Muscle layer of duodenum (tissue), 2 donors: Measurements from ENCODE around the gene DOK7.

Experiments used
- H3K27ac ChIP-seq: one replicate; pipeline ENCODE4 v1.7.0; 2013; ENCODE audit warnings: mild to moderate bottlenecking, low read length
- H3K27me3 ChIP-seq: one replicate; pipeline ENCODE4 v1.7.0; 2013; ENCODE audit warnings: low read depth, mild to moderate bottlenecking, control low read depth, low read length
- H3K36me3 ChIP-seq, 2 donors: one replicate each; pipeline ENCODE4 v1.7.0; 2013; ENCODE audit warnings: low read length in 2 of 2, control low read depth in 1 of 2, mild to moderate bottlenecking in 1 of 2; ENCODE audit not compliant: insufficient read depth in 2 of 2, control insufficient read depth in 1 of 2
- H3K4me1 ChIP-seq, 2 donors: one replicate each; pipeline ENCODE4 v1.7.0; 2013; ENCODE audit warnings: low read length in 2 of 2, mild to moderate bottlenecking in 2 of 2, control low read depth in 1 of 2, moderate library complexity in 1 of 2; ENCODE audit not compliant: insufficient read depth in 2 of 2, control insufficient read depth in 1 of 2
- H3K4me3 ChIP-seq, 2 donors: one replicate each; pipeline ENCODE4 v1.7.0; 2013; ENCODE audit warnings: low read length in 2 of 2, low read depth in 1 of 2, mild to moderate bottlenecking in 1 of 2
- H3K9me3 ChIP-seq, 2 donors: one replicate each; pipeline ENCODE4 v1.7.0; 2013; ENCODE audit warnings: low read length in 2 of 2, control low read depth in 1 of 2, mild to moderate bottlenecking in 1 of 2; ENCODE audit not compliant: control insufficient read depth in 1 of 2
- donor health status: healthy.

Gene DOK7

GRCh38 chr4:3481113-3481531, 18.0 kb downstream of the DOK7 start:
- Histone ChIP-seq H3K9me3 (no peaks in the 10 kb centered on the region), H3K36me3 (no peaks in the 10 kb centered on the region), H3K27me3 (peaks cover 5% of the 10 kb centered on the region), H3K27ac (no peak overlapping the region), H3K4me3 (no peak overlapping the region), H3K4me1 (peaks cover 0 to 8% of the 10 kb centered on the region in 2 donors)

GRCh38 chr4:3481783-3482393, 18.8 kb downstream of the DOK7 start:
- Histone ChIP-seq H3K4me1 (peaks cover 0 to 8% of the 10 kb centered on the region in 2 donors), H3K4me3 (no peak overlapping the region), H3K27me3 (peaks cover 5% of the 10 kb centered on the region), H3K9me3 (no peaks in the 10 kb centered on the region), H3K27ac (no peak overlapping the region), H3K36me3 (no peaks in the 10 kb centered on the region)

- H3K27ac ChIP-seq: no peak overlapping the region
- H3K4me3 ChIP-seq: no peak overlapping the region
- H3K4me1 ChIP-seq: peaks cover 0 to 8% of the 10 kb centered on the region in 2 donors
- no peaks in the 10 kb centered on the region for H3K36me3 ChIP-seq
- H3K9me3 ChIP-seq: no peaks in the 10 kb centered on the region
- peaks cover 5% of the 10 kb centered on the region for H3K27me3 ChIP-seq
These were observed 19.6 kb downstream of the DOK7 start for GRCh38 chr4:3482707-3483106.

- Histone ChIP-seq H3K4me1 (peaks cover 0 to 8% of the 10 kb centered on the region in 2 donors), H3K27ac (no peak overlapping the region), H3K36me3 (no peaks in the 10 kb centered on the region), H3K27me3 (peaks cover 5% of the 10 kb centered on the region), H3K4me3 (no peak overlapping the region), H3K9me3 (no peaks in the 10 kb centered on the region)
These were observed 20.4 kb downstream of the DOK7 start for GRCh38 chr4:3483471-3483921.

- Histone ChIP-seq H3K4me3 (no peak overlapping the region), H3K9me3 (no peaks in the 10 kb centered on the region), H3K4me1 (peaks cover 0 to 8% of the 10 kb centered on the region in 2 donors), H3K27me3 (peaks cover 5% of the 10 kb centered on the region), H3K27ac (no peak overlapping the region), H3K36me3 (no peaks in the 10 kb centered on the region)
These were observed 21.2 kb downstream of the DOK7 start for GRCh38 chr4:3484057-3484973.

GRCh38 chr4:3485011-3485791, 22.1 kb downstream of the DOK7 start:
- Histone ChIP-seq H3K4me1 (peaks cover 0 to 8% of the 10 kb centered on the region in 2 donors), H3K27ac (no peak overlapping the region), H3K27me3 (peaks cover 5% of the 10 kb centered on the region), H3K36me3 (no peaks in the 10 kb centered on the region), H3K4me3 (no peak overlapping the region), H3K9me3 (no peaks in the 10 kb centered on the region)

GRCh38 chr4:3485886-3486540, 22.9 kb downstream of the DOK7 start:
- no peak overlapping the region for H3K27ac ChIP-seq
- no peaks in the 10 kb centered on the region for H3K36me3 ChIP-seq
- peaks cover 5% of the 10 kb centered on the region for H3K27me3 ChIP-seq
- H3K4me1 ChIP-seq: peaks cover 0 to 6% of the 10 kb centered on the region in 2 donors
- no peaks in the 10 kb centered on the region for H3K9me3 ChIP-seq
- H3K4me3 ChIP-seq: no peak overlapping the region

- no peaks in the 10 kb centered on the region for H3K9me3 ChIP-seq
These were observed 23.7 kb downstream of the DOK7 start for GRCh38 chr4:3486541-3487540.

GRCh38 chr4:3487861-3488260, 24.8 kb downstream of the DOK7 start:
- Histone ChIP-seq H3K4me3 (no peak overlapping the region), H3K27me3 (peaks cover 5% of the 10 kb centered on the region), H3K4me1 (peaks cover 0 to 6% of the 10 kb centered on the region in 2 donors), H3K36me3 (no peaks in the 10 kb centered on the region), H3K9me3 (no peaks in the 10 kb centered on the region), H3K27ac (no peak overlapping the region)

More at GRCh38 chr4:3486541-3487540, 23.7 kb downstream of the DOK7 start:
- Histone ChIP-seq H3K27ac (no peak overlapping the region), H3K4me1 (peaks cover 0 to 6% of the 10 kb centered on the region in 2 donors), H3K4me3 (no peak overlapping the region), H3K36me3 (no peaks in the 10 kb centered on the region), H3K27me3 (peaks cover 5% of the 10 kb centered on the region)

GRCh38 chr4:3488820-3489219, 25.7 kb downstream of the DOK7 start:
- Histone ChIP-seq H3K36me3 (no peaks in the 10 kb centered on the region), H3K9me3 (no peaks in the 10 kb centered on the region), H3K27ac (no peak overlapping the region), H3K27me3 (peaks cover 5% of the 10 kb centered on the region), H3K4me1 (peaks cover 0 to under 1% of the 10 kb centered on the region in 2 donors), H3K4me3 (no peak overlapping the region)
